Measurements from ENCODE around the gene TLCD4.

GRCh38 chr1:95072117-95072516, 45.0 kb upstream of the TLCD4 start:
- TF ChIP-seq POLR2AphosphoS5 (IDR thresholded peaks at IDR 0.05; ENCODE audit: low read depth, low read length) (no peak), SUZ12 (IDR thresholded peaks at IDR 0.05; ENCODE audit: low read length) (no peak), EZH2 (IDR thresholded peaks at IDR 0.05; ENCODE audit: low read depth, low read length, severe bottlenecking) (no peak), POLR2A (IDR thresholded peaks at IDR 0.05; ENCODE audit: control extremely low read depth in 1 of 2, low read depth in 2 of 2, low read length in 2 of 2) (no peak), EGR1 (IDR thresholded peaks at IDR 0.05; ENCODE audit: borderline replicate concordance, low read depth, low read length) (no peak), TEAD4 (IDR thresholded peaks at IDR 0.05; ENCODE audit: low read depth, low read length) (no peak), ZNF274 (IDR thresholded peaks at IDR 0.05; ENCODE audit: borderline replicate concordance, extremely low read depth, low read length) (no peak), HDAC6 (IDR thresholded peaks at IDR 0.05; ENCODE audit: low read depth, low read length) (no peak), RAD21 (IDR thresholded peaks at IDR 0.05 in 1 of 2, conservative IDR thresholded peaks at IDR 0.05 in 1 of 2; ENCODE audit: low read depth in 2 of 2, low read length in 2 of 2) (no peak), JUND (IDR thresholded peaks at IDR 0.05; ENCODE audit: low read length) (no peak), SP1 (IDR thresholded peaks at IDR 0.05; ENCODE audit: low read depth, low read length) (no peak)
- TF ChIP-seq, protein P1, sequence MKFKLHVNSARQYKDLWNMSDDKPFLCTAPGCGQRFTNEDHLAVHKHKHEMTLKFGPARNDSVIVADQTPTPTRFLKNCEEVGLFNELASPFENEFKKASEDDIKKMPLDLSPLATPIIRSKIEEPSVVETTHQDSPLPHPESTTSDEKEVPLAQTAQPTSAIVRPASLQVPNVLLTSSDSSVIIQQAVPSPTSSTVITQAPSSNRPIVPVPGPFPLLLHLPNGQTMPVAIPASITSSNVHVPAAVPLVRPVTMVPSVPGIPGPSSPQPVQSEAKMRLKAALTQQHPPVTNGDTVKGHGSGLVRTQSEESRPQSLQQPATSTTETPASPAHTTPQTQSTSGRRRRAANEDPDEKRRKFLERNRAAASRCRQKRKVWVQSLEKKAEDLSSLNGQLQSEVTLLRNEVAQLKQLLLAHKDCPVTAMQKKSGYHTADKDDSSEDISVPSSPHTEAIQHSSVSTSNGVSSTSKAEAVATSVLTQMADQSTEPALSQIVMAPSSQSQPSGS (IDR thresholded peaks at IDR 0.05; ENCODE audit: low read length) = no peak
- TF ChIP-seq, protein P2, sequence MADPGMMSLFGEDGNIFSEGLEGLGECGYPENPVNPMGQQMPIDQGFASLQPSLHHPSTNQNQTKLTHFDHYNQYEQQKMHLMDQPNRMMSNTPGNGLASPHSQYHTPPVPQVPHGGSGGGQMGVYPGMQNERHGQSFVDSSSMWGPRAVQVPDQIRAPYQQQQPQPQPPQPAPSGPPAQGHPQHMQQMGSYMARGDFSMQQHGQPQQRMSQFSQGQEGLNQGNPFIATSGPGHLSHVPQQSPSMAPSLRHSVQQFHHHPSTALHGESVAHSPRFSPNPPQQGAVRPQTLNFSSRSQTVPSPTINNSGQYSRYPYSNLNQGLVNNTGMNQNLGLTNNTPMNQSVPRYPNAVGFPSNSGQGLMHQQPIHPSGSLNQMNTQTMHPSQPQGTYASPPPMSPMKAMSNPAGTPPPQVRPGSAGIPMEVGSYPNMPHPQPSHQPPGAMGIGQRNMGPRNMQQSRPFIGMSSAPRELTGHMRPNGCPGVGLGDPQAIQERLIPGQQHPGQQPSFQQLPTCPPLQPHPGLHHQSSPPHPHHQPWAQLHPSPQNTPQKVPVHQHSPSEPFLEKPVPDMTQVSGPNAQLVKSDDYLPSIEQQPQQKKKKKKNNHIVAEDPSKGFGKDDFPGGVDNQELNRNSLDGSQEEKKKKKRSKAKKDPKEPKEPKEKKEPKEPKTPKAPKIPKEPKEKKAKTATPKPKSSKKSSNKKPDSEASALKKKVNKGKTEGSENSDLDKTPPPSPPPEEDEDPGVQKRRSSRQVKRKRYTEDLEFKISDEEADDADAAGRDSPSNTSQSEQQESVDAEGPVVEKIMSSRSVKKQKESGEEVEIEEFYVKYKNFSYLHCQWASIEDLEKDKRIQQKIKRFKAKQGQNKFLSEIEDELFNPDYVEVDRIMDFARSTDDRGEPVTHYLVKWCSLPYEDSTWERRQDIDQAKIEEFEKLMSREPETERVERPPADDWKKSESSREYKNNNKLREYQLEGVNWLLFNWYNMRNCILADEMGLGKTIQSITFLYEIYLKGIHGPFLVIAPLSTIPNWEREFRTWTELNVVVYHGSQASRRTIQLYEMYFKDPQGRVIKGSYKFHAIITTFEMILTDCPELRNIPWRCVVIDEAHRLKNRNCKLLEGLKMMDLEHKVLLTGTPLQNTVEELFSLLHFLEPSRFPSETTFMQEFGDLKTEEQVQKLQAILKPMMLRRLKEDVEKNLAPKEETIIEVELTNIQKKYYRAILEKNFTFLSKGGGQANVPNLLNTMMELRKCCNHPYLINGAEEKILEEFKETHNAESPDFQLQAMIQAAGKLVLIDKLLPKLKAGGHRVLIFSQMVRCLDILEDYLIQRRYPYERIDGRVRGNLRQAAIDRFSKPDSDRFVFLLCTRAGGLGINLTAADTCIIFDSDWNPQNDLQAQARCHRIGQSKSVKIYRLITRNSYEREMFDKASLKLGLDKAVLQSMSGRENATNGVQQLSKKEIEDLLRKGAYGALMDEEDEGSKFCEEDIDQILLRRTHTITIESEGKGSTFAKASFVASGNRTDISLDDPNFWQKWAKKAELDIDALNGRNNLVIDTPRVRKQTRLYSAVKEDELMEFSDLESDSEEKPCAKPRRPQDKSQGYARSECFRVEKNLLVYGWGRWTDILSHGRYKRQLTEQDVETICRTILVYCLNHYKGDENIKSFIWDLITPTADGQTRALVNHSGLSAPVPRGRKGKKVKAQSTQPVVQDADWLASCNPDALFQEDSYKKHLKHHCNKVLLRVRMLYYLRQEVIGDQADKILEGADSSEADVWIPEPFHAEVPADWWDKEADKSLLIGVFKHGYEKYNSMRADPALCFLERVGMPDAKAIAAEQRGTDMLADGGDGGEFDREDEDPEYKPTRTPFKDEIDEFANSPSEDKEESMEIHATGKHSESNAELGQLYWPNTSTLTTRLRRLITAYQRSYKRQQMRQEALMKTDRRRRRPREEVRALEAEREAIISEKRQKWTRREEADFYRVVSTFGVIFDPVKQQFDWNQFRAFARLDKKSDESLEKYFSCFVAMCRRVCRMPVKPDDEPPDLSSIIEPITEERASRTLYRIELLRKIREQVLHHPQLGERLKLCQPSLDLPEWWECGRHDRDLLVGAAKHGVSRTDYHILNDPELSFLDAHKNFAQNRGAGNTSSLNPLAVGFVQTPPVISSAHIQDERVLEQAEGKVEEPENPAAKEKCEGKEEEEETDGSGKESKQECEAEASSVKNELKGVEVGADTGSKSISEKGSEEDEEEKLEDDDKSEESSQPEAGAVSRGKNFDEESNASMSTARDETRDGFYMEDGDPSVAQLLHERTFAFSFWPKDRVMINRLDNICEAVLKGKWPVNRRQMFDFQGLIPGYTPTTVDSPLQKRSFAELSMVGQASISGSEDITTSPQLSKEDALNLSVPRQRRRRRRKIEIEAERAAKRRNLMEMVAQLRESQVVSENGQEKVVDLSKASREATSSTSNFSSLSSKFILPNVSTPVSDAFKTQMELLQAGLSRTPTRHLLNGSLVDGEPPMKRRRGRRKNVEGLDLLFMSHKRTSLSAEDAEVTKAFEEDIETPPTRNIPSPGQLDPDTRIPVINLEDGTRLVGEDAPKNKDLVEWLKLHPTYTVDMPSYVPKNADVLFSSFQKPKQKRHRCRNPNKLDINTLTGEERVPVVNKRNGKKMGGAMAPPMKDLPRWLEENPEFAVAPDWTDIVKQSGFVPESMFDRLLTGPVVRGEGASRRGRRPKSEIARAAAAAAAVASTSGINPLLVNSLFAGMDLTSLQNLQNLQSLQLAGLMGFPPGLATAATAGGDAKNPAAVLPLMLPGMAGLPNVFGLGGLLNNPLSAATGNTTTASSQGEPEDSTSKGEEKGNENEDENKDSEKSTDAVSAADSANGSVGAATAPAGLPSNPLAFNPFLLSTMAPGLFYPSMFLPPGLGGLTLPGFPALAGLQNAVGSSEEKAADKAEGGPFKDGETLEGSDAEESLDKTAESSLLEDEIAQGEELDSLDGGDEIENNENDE (IDR thresholded peaks at IDR 0.05; ENCODE audit: insufficient replicate concordance, low read length) = no peak
- TF ChIP-seq, protein P3, sequence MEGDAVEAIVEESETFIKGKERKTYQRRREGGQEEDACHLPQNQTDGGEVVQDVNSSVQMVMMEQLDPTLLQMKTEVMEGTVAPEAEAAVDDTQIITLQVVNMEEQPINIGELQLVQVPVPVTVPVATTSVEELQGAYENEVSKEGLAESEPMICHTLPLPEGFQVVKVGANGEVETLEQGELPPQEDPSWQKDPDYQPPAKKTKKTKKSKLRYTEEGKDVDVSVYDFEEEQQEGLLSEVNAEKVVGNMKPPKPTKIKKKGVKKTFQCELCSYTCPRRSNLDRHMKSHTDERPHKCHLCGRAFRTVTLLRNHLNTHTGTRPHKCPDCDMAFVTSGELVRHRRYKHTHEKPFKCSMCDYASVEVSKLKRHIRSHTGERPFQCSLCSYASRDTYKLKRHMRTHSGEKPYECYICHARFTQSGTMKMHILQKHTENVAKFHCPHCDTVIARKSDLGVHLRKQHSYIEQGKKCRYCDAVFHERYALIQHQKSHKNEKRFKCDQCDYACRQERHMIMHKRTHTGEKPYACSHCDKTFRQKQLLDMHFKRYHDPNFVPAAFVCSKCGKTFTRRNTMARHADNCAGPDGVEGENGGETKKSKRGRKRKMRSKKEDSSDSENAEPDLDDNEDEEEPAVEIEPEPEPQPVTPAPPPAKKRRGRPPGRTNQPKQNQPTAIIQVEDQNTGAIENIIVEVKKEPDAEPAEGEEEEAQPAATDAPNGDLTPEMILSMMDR (IDR thresholded peaks at IDR 0.05; ENCODE audit: control extremely low read depth in 1 of 3, insufficient read depth in 1 of 3, low read depth in 1 of 3, low read length in 3 of 3) = no peak

Data from H1 (cell line).